Astrocyte (in vitro differentiated cells and primary cell): ENCODE data around the gene RAB40A. TPM values are rescaled to one million over a fixed set of nuclear protein-coding genes. Genes with fewer than 3 reads are reported as not detected.
A peak's percentile ranks its signal among the peaks of the same experiment; 100 is the strongest.

Experiments used
- DNase-seq: peaks from one replicate; pipeline ENCODE4 v3.0.0-alpha.2; 2010; ENCODE audit warnings: low read depth
- FAIRE-seq: peaks from 2 replicates; lab custom pipeline; 2011; peaks lifted over from hg19 to GRCh38; lab: Jason Lieb, UNC
- H2AFZ ChIP-seq: 2 replicates; pipeline ENCODE4 v1.6.0; 2012; ENCODE audit warnings: low read depth, low read length, inconsistent platforms
- H3K27ac ChIP-seq: 2 replicates; pipeline ENCODE4 v1.5.1; 2011; ENCODE audit warnings: low read depth, low read length, inconsistent platforms
- H3K27me3 ChIP-seq: 2 replicates; pipeline ENCODE4 v1.6.0; 2011; ENCODE audit warnings: low read length, inconsistent platforms; ENCODE audit not compliant: insufficient read depth
- H3K36me3 ChIP-seq: 2 replicates; pipeline ENCODE4 v1.5.1; 2011; ENCODE audit warnings: low read length, inconsistent platforms; ENCODE audit not compliant: insufficient read depth
- H3K4me1 ChIP-seq: 2 replicates; pipeline ENCODE4 v1.5.1; 2011; ENCODE audit warnings: low read length, inconsistent platforms; ENCODE audit not compliant: insufficient read depth
- H3K4me2 ChIP-seq: 2 replicates; pipeline ENCODE4 v1.6.0; 2012; ENCODE audit warnings: low read length, inconsistent platforms
- H3K4me3 ChIP-seq: 2 replicates; pipeline ENCODE4 v1.5.1; 2011; ENCODE audit warnings: low read depth, mild to moderate bottlenecking, low read length, inconsistent platforms; ENCODE audit not compliant: insufficient read depth
- H3K79me2 ChIP-seq: 2 replicates; pipeline ENCODE4 v1.6.0; 2012; ENCODE audit warnings: mild to moderate bottlenecking, low read length, inconsistent platforms; ENCODE audit not compliant: insufficient read depth
- H3K9ac ChIP-seq: 2 replicates; pipeline ENCODE4 v1.6.0; 2012; ENCODE audit warnings: mild to moderate bottlenecking, low read length, inconsistent platforms
- H3K9me3 ChIP-seq: 2 replicates; pipeline ENCODE4 v1.5.1; 2012; ENCODE audit warnings: low read depth, mild to moderate bottlenecking, low read length, inconsistent platforms; ENCODE audit not compliant: insufficient read depth
- H4K20me1 ChIP-seq: 2 replicates; pipeline ENCODE4 v1.6.0; 2012; ENCODE audit warnings: low read length, inconsistent platforms; ENCODE audit not compliant: insufficient read depth
- H3K27ac Mint-ChIP-seq: one replicate; pipeline ENCODE4 v1.8.0; 2021; ENCODE audit warnings: mild to moderate bottlenecking, mixed read lengths; ENCODE audit not compliant: unreplicated experiment
- H3K27me3 Mint-ChIP-seq: one replicate; pipeline ENCODE4 v1.8.0; 2021; ENCODE audit warnings: low read depth, mixed read lengths; ENCODE audit not compliant: unreplicated experiment
- H3K36me3 Mint-ChIP-seq: one replicate; pipeline ENCODE4 v1.8.0; 2021; ENCODE audit warnings: low read depth, mixed read lengths; ENCODE audit not compliant: unreplicated experiment
- H3K4me1 Mint-ChIP-seq: one replicate; pipeline ENCODE4 v1.8.0; 2021; ENCODE audit warnings: low read depth, mixed read lengths; ENCODE audit not compliant: unreplicated experiment
- H3K4me3 Mint-ChIP-seq: one replicate; pipeline ENCODE4 v1.8.0; 2021; ENCODE audit warnings: mild to moderate bottlenecking, moderate library complexity, mixed read lengths; ENCODE audit not compliant: unreplicated experiment
- H3K9me3 Mint-ChIP-seq: one replicate; pipeline ENCODE4 v1.8.0; 2021; ENCODE audit warnings: mild to moderate bottlenecking, mixed read lengths; ENCODE audit not compliant: unreplicated experiment
- EZH2 ChIP-seq: IDR thresholded peaks from 2 replicates; pipeline ENCODE4 v1.6.1; 2012; ENCODE audit warnings: mild to moderate bottlenecking, low read length, inconsistent platforms; ENCODE audit not compliant: insufficient read depth
- total RNA-seq: library from RNA; stranded (reverse); gene quantifications from 2 replicates; pipeline ENCODE4 v1.2.1, GENCODE V29; 2021
- TF ChIP-seq, protein P1 (sequence below): IDR thresholded peaks from 2 replicates; pipeline ENCODE4 v1.5.1; 2011; ENCODE audit warnings: low read depth, mild to moderate bottlenecking, inconsistent platforms, low read length, moderate library complexity; ENCODE audit not compliant: insufficient read depth

The RAB40A gene
- total RNA-seq, 1 donor from 2014 or later: 0.07 TPM

DNA sequence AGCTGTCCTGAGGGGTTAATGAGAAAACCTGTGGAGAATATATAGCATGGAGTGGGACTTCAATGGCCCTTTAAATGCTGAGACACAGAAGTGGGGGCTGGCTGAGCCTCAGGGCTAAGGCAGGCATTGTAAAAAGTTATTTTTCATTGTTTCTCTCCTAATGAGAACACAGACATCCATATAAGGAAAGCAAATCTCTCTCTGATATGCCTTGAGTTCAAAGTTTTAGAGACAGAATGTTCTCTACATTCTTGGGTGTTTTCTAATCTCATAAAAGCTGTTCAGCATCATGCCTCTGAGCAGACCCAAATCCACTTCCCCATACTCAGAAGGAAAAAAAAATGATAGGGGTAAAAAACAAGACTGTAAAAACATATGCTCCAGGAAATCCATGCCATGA, 16.8 kb upstream of the RAB40A start:
- H3K27ac Mint-ChIP-seq: no peak overlapping the region
- no peaks in the 10 kb centered on the region for H3K9me3 ChIP-seq
- no peak overlapping the region for H3K4me3 ChIP-seq
- TF ChIP-seq, protein P1, sequence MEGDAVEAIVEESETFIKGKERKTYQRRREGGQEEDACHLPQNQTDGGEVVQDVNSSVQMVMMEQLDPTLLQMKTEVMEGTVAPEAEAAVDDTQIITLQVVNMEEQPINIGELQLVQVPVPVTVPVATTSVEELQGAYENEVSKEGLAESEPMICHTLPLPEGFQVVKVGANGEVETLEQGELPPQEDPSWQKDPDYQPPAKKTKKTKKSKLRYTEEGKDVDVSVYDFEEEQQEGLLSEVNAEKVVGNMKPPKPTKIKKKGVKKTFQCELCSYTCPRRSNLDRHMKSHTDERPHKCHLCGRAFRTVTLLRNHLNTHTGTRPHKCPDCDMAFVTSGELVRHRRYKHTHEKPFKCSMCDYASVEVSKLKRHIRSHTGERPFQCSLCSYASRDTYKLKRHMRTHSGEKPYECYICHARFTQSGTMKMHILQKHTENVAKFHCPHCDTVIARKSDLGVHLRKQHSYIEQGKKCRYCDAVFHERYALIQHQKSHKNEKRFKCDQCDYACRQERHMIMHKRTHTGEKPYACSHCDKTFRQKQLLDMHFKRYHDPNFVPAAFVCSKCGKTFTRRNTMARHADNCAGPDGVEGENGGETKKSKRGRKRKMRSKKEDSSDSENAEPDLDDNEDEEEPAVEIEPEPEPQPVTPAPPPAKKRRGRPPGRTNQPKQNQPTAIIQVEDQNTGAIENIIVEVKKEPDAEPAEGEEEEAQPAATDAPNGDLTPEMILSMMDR: no peak
- no peak for TF ChIP-seq EZH2
- H3K27me3 Mint-ChIP-seq: no peaks in the 10 kb centered on the region
- no peaks in the 10 kb centered on the region for H3K4me1 Mint-ChIP-seq
- no peaks in the 10 kb centered on the region for H3K36me3 ChIP-seq
- DNase-seq: no peak
- H3K4me1 ChIP-seq: no peaks in the 10 kb centered on the region
- H3K4me2 ChIP-seq: no peak overlapping the region
- H3K36me3 Mint-ChIP-seq: no peaks in the 10 kb centered on the region
- H3K27ac ChIP-seq: no peak overlapping the region
- no peaks in the 10 kb centered on the region for H3K9me3 Mint-ChIP-seq
- no peaks in the 10 kb centered on the region for H4K20me1 ChIP-seq
- FAIRE-seq: peak; percentile 99
- no peak overlapping the region for H2AFZ ChIP-seq
- H3K27me3 ChIP-seq: no peaks in the 10 kb centered on the region
- H3K79me2 ChIP-seq: no peaks in the 10 kb centered on the region
- no peak overlapping the region for H3K4me3 Mint-ChIP-seq
- no peak overlapping the region for H3K9ac ChIP-seq

DNA sequence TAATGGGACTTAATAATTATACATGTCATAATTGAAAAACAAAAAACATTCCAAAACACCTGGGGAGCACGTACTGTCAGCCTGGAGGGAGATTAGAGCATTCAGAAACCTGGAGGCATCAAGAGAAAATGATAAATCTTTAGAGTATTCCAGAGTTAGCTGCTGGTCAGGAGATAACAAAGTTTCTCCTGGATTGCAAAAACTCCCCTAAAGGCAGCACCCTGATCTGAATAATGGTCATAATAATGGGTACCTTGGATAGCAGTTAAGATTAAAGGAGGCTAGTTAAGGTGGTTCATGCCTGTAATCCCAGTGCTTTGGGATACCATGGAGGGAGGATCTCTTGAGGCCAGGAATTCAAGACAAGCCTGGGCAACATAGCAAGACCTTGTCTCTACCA, 15.9 kb upstream of the RAB40A start:
- no peaks in the 10 kb centered on the region for H3K9me3 ChIP-seq
- no peaks in the 10 kb centered on the region for H4K20me1 ChIP-seq
- DNase-seq (no peak), FAIRE-seq (no peak)
- H3K4me3 ChIP-seq: no peak overlapping the region
- no peak overlapping the region for H3K9ac ChIP-seq
- H2AFZ ChIP-seq: no peak overlapping the region
- H3K36me3 Mint-ChIP-seq: no peaks in the 10 kb centered on the region
- H3K79me2 ChIP-seq: no peaks in the 10 kb centered on the region
- peaks cover 6% of the 10 kb centered on the region for H3K4me1 ChIP-seq
- H3K4me1 Mint-ChIP-seq: peaks cover 3% of the 10 kb centered on the region
- no peaks in the 10 kb centered on the region for H3K27me3 Mint-ChIP-seq
- no peaks in the 10 kb centered on the region for H3K9me3 Mint-ChIP-seq
- no peak overlapping the region for H3K27ac ChIP-seq
- no peak overlapping the region for H3K4me2 ChIP-seq
- H3K27ac Mint-ChIP-seq: no peak overlapping the region
- no peaks in the 10 kb centered on the region for H3K27me3 ChIP-seq
- H3K36me3 ChIP-seq: no peaks in the 10 kb centered on the region
- H3K4me3 Mint-ChIP-seq: no peak overlapping the region
- TF ChIP-seq, protein P1: no peak
- TF ChIP-seq EZH2: no peak

DNA sequence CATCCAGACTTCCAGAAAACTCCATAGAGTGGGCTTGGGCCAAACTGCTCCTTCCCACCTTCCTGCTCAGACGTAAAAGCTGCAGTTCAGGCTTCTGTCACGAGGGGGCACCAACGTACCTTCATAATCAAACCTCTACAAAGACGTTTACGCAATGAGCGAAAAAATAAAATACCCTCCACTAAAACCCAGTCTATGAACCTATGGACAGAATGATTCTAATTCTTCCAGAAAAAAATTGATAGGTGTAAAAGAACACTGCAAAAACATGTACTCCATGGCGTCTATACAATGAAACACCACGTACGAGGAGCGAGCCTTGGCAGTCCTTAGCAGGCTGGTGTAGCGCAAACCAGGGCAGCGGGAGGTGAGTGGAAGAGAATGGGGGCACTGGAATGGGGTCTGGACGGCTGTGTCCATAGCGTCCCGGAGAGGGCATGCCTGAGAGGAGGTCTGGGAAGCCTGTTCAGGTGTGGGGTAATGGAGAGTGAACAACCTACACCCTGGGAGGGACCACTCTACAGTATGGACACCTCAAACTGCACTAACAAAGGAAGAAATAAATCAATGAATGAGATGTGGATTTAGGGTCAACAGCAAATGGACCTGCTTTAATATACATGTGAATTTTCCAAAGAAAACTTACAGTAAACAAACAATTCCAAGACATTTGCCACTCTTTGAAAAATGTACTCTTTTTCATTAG, 14.4 kb upstream of the RAB40A start:
- Mint-ChIP-seq H3K27me3 (no peaks in the 10 kb centered on the region), H3K9me3 (no peaks in the 10 kb centered on the region), H3K27ac (peak overlapping the region; percentile 26), H3K4me3 (peak overlapping the region; percentile 74), H3K4me1 (peaks cover 3% of the 10 kb centered on the region), H3K36me3 (no peaks in the 10 kb centered on the region)
- Histone ChIP-seq H3K4me3 (peak overlapping the region; percentile 51), H2AFZ (peak overlapping the region; percentile 78), H3K4me2 (peak overlapping the region; percentile 92), H4K20me1 (no peaks in the 10 kb centered on the region), H3K27me3 (no peaks in the 10 kb centered on the region), H3K9me3 (no peaks in the 10 kb centered on the region), H3K4me1 (peaks cover 6% of the 10 kb centered on the region), H3K79me2 (no peaks in the 10 kb centered on the region), H3K27ac (no peak overlapping the region), H3K9ac (peak overlapping the region; percentile 76), H3K36me3 (no peaks in the 10 kb centered on the region)
- no peak for TF ChIP-seq EZH2
- TF ChIP-seq, protein P1: peak; percentile 68
- DNase-seq (peak; percentile 22), FAIRE-seq (peak; percentile 100)
